Stomach (tissue), 9 donors: ENCODE measurements around the gene PRKG1. TPM values are rescaled to one million over a fixed set of nuclear protein-coding genes. Genes with fewer than 3 reads are reported as not detected.
A peak's percentile ranks its signal among the peaks of the same experiment; 100 is the strongest.

Experiments used
- DNase-seq, 2 donors: peaks; one replicate each; pipeline versions ENCODE4 v3.0.0 to v3.0.0-alpha.2; 2013 to 2019
- H3K27ac ChIP-seq, 5 donors: fragments of 200-600 bp in 4 of 5; sonication (generic) in 4 of 5; one replicate each; pipeline ENCODE4 v1.5.1; 2013 to 2019; ENCODE audit warnings: mild to moderate bottlenecking in 1 of 5, moderate library complexity in 1 of 5
- H3K27me3 ChIP-seq, 3 donors: fragments of 200-600 bp; sonication (generic); one replicate each; pipeline ENCODE4 v1.5.1; 2017 to 2019; ENCODE audit warnings: mixed run types in 1 of 3
- H3K36me3 ChIP-seq, 4 donors: fragments of 200-600 bp; sonication (generic); 1 replicate in 3 of 4; 2 replicates in 1 of 4; pipeline ENCODE4 v1.5.1; 2016 to 2019
- H3K4me1 ChIP-seq, 4 donors: fragments of 200-600 bp; sonication (generic); one replicate each; pipeline ENCODE4 v1.5.1; 2016 to 2019
- H3K4me3 ChIP-seq, 4 donors: fragments of 200-600 bp; sonication (generic) in 3 of 4; one replicate each; pipeline ENCODE4 v1.5.1; 2016 to 2019; ENCODE audit warnings: mild to moderate bottlenecking in 1 of 4
- H3K9me3 ChIP-seq, 4 donors: fragments of 200-600 bp; sonication (generic); one replicate each; pipeline ENCODE4 v1.5.1; 2016 to 2019
- EP300 ChIP-seq: sonication (generic); formaldehyde crosslinking; IDR thresholded peaks from one replicate; pipeline ENCODE4 v1.6.1; 2017; ENCODE audit warnings: antibody characterized with exemption
- POLR2A ChIP-seq, 4 donors: fragments of 450-650 bp; IDR thresholded peaks; one replicate each; pipeline ENCODE4 v1.6.1; 2016; ENCODE audit warnings: antibody characterized with exemption in 4 of 4, control low read depth in 2 of 4, mild to moderate bottlenecking in 1 of 4, moderate library complexity in 1 of 4
- POLR2AphosphoS5 ChIP-seq, 3 donors: sonication (generic); formaldehyde crosslinking; IDR thresholded peaks; one replicate each; pipeline ENCODE4 v1.6.1; 2016; ENCODE audit warnings: antibody characterized with exemption in 3 of 3
- WGBS, 5 donors: extraction: QIAGEN DNeasy Blood & Tissue Kit in 3 of 5; methylation state at CpG; one replicate each; pipeline versions ENCODE4 v1.1.5 to v1.1.7; 2013 to 2018; 5-methylcytosine and 5-hydroxymethylcytosine counted together
- intact Hi-C: fragments of 100-400 bp; cut with DNase I; formaldehyde crosslinking; loops from one replicate; pipeline ENCODE4 v1.15.1; 2023; ENCODE audit warnings: low total_unique reads
- polyA plus RNA-seq, 3 donors: library from polyadenylated mRNA; stranded (reverse); fragments of 200-250 nt; gene quantifications; one replicate each; pipeline ENCODE4 v1.2.3, GENCODE V29; 2013
- total RNA-seq, 5 donors: library from RNA; depleted of rRNA; stranded (reverse); fragments of >200 nt; gene quantifications; one replicate each; pipeline versions ENCODE4 v1.1.0 to v1.2.3, GENCODE V29; 2014 to 2016
- TF ChIP-seq, protein P1 (sequence below), 7 experiments: fragments of 450-650 bp in 4 of 7; fragments of 200-600 bp in 3 of 7; sonication (generic) in 3 of 7; IDR thresholded peaks; one replicate each; pipeline ENCODE4 v1.5.1; 2016 to 2019; ENCODE audit warnings: antibody characterized with exemption in 7 of 7, control low read depth in 2 of 7, mild to moderate bottlenecking in 1 of 7
- donor health status: healthy with polysubstance abuse.
- donor health status: Bipolar disorder and iron deficiency.
- donor health status: healthy.

PRKG1 gene
- total and polyA plus RNA-seq, 8 donors: 1.5 to 89.2 (median 14.3) TPM

DNA sequence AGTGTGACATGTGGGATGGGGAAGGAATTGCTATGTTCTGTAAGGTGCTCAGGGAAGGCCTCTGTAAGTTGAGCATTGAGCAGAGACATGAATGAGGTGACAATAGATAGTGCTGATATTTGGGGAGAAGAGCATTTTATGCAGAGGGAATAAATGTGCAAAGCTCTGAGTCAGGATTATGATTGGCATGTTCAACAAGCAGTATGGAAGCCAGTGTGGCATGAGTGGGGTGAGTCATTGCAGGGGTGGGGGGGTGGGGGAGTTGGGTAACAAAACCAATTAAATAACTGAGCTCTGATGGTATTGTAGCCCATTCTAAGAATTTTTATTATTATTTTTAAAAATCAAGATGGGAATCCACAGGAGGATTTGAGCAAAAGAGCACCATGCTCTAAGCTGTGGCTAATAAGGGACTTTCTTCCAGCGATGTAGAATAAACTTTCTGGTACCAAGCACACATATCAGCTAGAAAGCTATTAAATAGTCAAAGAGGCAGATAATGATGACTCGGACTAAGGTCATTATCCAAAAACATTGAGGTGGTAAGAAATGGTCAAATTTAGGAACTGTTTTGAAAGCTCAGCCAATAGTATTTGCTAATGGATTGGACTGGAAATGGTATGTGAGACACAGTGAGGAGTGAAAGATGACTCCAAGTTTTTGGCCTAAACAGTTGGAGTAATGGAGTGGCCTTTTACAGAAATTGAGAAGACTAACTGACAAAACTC, 96.4 kb downstream of the PRKG1 start:
- Histone ChIP-seq H3K9me3 (no peaks in the 10 kb centered on the region), H3K4me1 (peaks cover 0 to 5% (median 2%) of the 10 kb centered on the region in 4 donors), H3K4me3 (no peak overlapping the region), H3K36me3 (no peaks in the 10 kb centered on the region), H3K27ac (peak overlapping the region in 1 of 5 donors; percentile 7), H3K27me3 (no peaks in the 10 kb centered on the region)
- no peak for DNase-seq
- intact Hi-C loops: no loop called here
- 67 to 91% (median 91%) methylated on average over 2 of the region's 2 CpGs for WGBS, 5 donors
- no peak for TF ChIP-seq EP300

- intact Hi-C loops: no loop called here
- Histone ChIP-seq H3K27me3 (no peaks in the 10 kb centered on the region), H3K4me3 (no peak overlapping the region), H3K9me3 (no peaks in the 10 kb centered on the region), H3K4me1 (peaks cover 0 to 5% (median 2%) of the 10 kb centered on the region in 4 donors), H3K36me3 (no peaks in the 10 kb centered on the region), H3K27ac (no peak overlapping the region)
- TF ChIP-seq POLR2AphosphoS5 (IDR thresholded peaks at IDR 0.05) (no peak), EP300 (no peak), POLR2A (IDR thresholded peaks at IDR 0.05) (no peak)
- TF ChIP-seq, protein P1, sequence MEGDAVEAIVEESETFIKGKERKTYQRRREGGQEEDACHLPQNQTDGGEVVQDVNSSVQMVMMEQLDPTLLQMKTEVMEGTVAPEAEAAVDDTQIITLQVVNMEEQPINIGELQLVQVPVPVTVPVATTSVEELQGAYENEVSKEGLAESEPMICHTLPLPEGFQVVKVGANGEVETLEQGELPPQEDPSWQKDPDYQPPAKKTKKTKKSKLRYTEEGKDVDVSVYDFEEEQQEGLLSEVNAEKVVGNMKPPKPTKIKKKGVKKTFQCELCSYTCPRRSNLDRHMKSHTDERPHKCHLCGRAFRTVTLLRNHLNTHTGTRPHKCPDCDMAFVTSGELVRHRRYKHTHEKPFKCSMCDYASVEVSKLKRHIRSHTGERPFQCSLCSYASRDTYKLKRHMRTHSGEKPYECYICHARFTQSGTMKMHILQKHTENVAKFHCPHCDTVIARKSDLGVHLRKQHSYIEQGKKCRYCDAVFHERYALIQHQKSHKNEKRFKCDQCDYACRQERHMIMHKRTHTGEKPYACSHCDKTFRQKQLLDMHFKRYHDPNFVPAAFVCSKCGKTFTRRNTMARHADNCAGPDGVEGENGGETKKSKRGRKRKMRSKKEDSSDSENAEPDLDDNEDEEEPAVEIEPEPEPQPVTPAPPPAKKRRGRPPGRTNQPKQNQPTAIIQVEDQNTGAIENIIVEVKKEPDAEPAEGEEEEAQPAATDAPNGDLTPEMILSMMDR (IDR thresholded peaks at IDR 0.05): no peak
- no peak for DNase-seq
- WGBS, 5 donors: 88 to 97% (median 93%) methylated on average over 2 of the region's 2 CpGs
Measured at GRCh38 chr10:51171946-51172345, 97.7 kb downstream of the PRKG1 start.

- Histone ChIP-seq H3K9me3 (no peaks in the 10 kb centered on the region), H3K4me3 (no peak overlapping the region), H3K27me3 (no peaks in the 10 kb centered on the region), H3K36me3 (no peaks in the 10 kb centered on the region), H3K27ac (no peak overlapping the region), H3K4me1 (no peaks in the 10 kb centered on the region)
- DNase-seq: peak in 1 of 2 donors; percentile 10
- intact Hi-C loops: no loop called here
- TF ChIP-seq POLR2A (IDR thresholded peaks at IDR 0.05) (no peak), POLR2AphosphoS5 (IDR thresholded peaks at IDR 0.05) (no peak), EP300 (no peak)
- TF ChIP-seq, protein P1 (IDR thresholded peaks at IDR 0.05): no peak
Measured at GRCh38 chr10:51176976-51177695, 102.8 kb downstream of the PRKG1 start.

GRCh38 chr10:51178634-51179033, 104.3 kb downstream of the PRKG1 start:
- Histone ChIP-seq H3K27ac (no peak overlapping the region), H3K36me3 (no peaks in the 10 kb centered on the region), H3K9me3 (no peaks in the 10 kb centered on the region), H3K27me3 (no peaks in the 10 kb centered on the region), H3K4me3 (no peak overlapping the region), H3K4me1 (no peaks in the 10 kb centered on the region)
- intact Hi-C loops: no loop called here
- TF ChIP-seq EP300 (no peak), POLR2AphosphoS5 (IDR thresholded peaks at IDR 0.05) (no peak), POLR2A (IDR thresholded peaks at IDR 0.05) (no peak)
- TF ChIP-seq, protein P1 (IDR thresholded peaks at IDR 0.05): no peak
- no peak for DNase-seq

- no peak for DNase-seq
- TF ChIP-seq, protein P1 (IDR thresholded peaks at IDR 0.05): no peak
- no peak for TF ChIP-seq POLR2A (IDR thresholded peaks at IDR 0.05)
- no peak for TF ChIP-seq POLR2AphosphoS5 (IDR thresholded peaks at IDR 0.05)
- TF ChIP-seq EP300: no peak
- Histone ChIP-seq H3K4me1 (no peaks in the 10 kb centered on the region), H3K27me3 (no peaks in the 10 kb centered on the region), H3K4me3 (no peak overlapping the region), H3K36me3 (no peaks in the 10 kb centered on the region), H3K27ac (no peak overlapping the region), H3K9me3 (no peaks in the 10 kb centered on the region)
- 86 to 94% (median 88%) methylated on average over 4 of the region's 4 CpGs for WGBS, 5 donors
- intact Hi-C loops: no loop called here
Measured at GRCh38 chr10:51180141-51180540, 105.9 kb downstream of the PRKG1 start.
